ENCODE results near the gene FABP1.

Gene FABP1

DNA sequence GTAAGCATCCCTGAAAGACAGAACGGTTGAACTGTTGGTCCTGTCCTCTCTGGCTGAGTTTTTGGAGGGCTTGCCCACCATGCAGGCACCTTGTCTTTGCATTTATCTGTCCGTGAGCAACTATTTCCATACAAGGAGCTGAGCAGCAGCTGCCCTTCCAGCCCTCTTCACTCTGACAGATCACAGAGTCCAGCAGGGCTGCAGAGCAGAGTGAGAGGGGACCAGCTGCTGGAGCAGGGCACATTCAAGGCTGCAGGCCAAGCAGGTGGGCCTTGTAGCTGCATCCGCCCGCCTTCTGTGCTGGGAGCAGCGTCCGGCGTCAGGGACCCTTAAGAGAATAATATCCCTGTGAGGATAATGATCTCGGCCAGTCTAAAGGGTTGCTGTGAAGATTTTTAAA is 50.8 kb downstream of the FABP1 start:
- DNase-seq: no peak

DNA sequence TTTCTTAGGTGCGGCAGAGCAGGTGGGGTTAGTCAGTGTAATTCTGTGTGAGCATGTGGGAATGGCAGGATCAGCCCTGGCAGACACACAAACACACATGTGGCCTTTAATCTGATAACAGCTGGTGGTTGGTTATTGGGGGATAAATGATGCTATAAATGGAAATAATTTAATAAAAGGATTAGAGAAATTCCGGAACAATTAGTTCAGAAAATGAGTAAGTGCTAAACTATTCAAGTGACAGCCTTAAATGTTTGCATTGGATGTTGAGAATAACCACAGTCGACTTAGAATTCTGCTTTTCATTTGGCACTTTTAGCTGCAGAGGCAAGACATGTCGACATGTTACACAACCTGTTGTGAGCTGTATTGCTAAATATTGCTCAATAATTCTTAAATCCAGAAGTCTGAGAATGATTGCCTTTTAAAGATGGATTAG is 53.0 kb downstream of the FABP1 start:
- no peak for DNase-seq

DNA sequence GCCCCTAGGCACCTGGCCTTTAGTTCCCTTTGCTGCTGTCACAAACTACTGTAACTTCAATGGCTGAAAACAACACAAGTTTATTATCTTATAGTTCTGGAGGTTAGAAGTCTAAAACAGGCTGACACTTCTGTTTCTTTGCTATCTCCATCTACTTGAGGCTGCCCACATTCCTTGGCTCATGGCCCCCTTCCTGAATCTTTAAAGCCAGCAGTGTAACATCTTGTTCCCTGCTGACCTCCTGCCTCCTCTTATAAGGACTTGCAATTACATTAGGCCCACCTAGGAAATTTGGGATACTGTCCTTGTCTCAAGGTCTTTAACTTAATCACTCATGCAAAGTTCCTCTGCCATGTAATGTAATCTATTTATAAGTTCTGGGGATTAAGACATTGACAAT is 53.7 kb downstream of the FABP1 start:
- no peak for DNase-seq
